ENCODE data around the gene MEGF8.

MEGF8 gene

GRCh38 chr19:42287017-42287826 is 38.2 kb upstream of the MEGF8 start:
- in situ Hi-C loops (cut with MboI; ENCODE audit: low sequenced_read_pairs), result no loop called here

- in situ Hi-C loops (cut with MboI; ENCODE audit: low sequenced_read_pairs), result no loop called here
Observed at GRCh38 chr19:42287827-42288107, 37.7 kb upstream of the MEGF8 start.

- in situ Hi-C loops (cut with MboI; ENCODE audit: low sequenced_read_pairs), result no loop called here
Observed at GRCh38 chr19:42288387-42288786, 37.0 kb upstream of the MEGF8 start.

GRCh38 chr19:42288881-42289555 is 36.4 kb upstream of the MEGF8 start:
- in situ Hi-C loops (cut with MboI; ENCODE audit: low sequenced_read_pairs), result no loop called here

- in situ Hi-C loops (cut with MboI; ENCODE audit: low sequenced_read_pairs), result no loop called here
Observed at GRCh38 chr19:42289556-42290041, 35.8 kb upstream of the MEGF8 start.

- in situ Hi-C loops (cut with MboI; ENCODE audit: low sequenced_read_pairs), result no loop called here
Observed at GRCh38 chr19:42290136-42290522, 35.3 kb upstream of the MEGF8 start.

- in situ Hi-C loops (cut with MboI; ENCODE audit: low sequenced_read_pairs), result no loop called here
Observed at GRCh38 chr19:42290523-42291434, 34.7 kb upstream of the MEGF8 start.

GRCh38 chr19:42291435-42291810 is 34.0 kb upstream of the MEGF8 start:
- in situ Hi-C loops (cut with MboI; ENCODE audit: low sequenced_read_pairs), result no loop called here

GRCh38 chr19:42292042-42292960 is 33.1 kb upstream of the MEGF8 start:
- in situ Hi-C loops (cut with MboI; ENCODE audit: low sequenced_read_pairs), result no loop called here

- in situ Hi-C loops (cut with MboI; ENCODE audit: low sequenced_read_pairs), result no loop called here
Observed at GRCh38 chr19:42292963-42293362, 32.5 kb upstream of the MEGF8 start.

GRCh38 chr19:42293540-42293939 is 31.9 kb upstream of the MEGF8 start:
- in situ Hi-C loops (cut with MboI; ENCODE audit: low sequenced_read_pairs), result no loop called here

- in situ Hi-C loops (cut with MboI; ENCODE audit: low sequenced_read_pairs), result no loop called here
Observed at GRCh38 chr19:42293948-42294347, 31.5 kb upstream of the MEGF8 start.

- in situ Hi-C loops (cut with MboI; ENCODE audit: low sequenced_read_pairs), result no loop called here
Observed at GRCh38 chr19:42294471-42295137, 30.8 kb upstream of the MEGF8 start.

GRCh38 chr19:42295342-42295741 is 30.1 kb upstream of the MEGF8 start:
- in situ Hi-C loops (cut with MboI; ENCODE audit: low sequenced_read_pairs), result no loop called here

GRCh38 chr19:42295831-42296525 is 29.5 kb upstream of the MEGF8 start:
- in situ Hi-C loops (cut with MboI; ENCODE audit: low sequenced_read_pairs), result no loop called here

GRCh38 chr19:42297039-42297438 is 28.4 kb upstream of the MEGF8 start:
- in situ Hi-C loops (cut with MboI; ENCODE audit: low sequenced_read_pairs), result no loop called here

- in situ Hi-C loops (cut with MboI; ENCODE audit: low sequenced_read_pairs), result no loop called here
Observed at GRCh38 chr19:42301646-42302203, 23.7 kb upstream of the MEGF8 start, which contains the start of gene PRR19. TSS of gene PRR19 (plus strand) at chr19:42302132. CDS start at chr19:42309585, 7,453 bp downstream.

- in situ Hi-C loops (cut with MboI; ENCODE audit: low sequenced_read_pairs), result no loop called here
Observed at GRCh38 chr19:42303101-42303464, 22.4 kb upstream of the MEGF8 start.

- in situ Hi-C loops (cut with MboI; ENCODE audit: low sequenced_read_pairs), result no loop called here
Observed at GRCh38 chr19:42303876-42304275, 21.6 kb upstream of the MEGF8 start.
